ENCODE data around the gene JAM3.

DNA sequence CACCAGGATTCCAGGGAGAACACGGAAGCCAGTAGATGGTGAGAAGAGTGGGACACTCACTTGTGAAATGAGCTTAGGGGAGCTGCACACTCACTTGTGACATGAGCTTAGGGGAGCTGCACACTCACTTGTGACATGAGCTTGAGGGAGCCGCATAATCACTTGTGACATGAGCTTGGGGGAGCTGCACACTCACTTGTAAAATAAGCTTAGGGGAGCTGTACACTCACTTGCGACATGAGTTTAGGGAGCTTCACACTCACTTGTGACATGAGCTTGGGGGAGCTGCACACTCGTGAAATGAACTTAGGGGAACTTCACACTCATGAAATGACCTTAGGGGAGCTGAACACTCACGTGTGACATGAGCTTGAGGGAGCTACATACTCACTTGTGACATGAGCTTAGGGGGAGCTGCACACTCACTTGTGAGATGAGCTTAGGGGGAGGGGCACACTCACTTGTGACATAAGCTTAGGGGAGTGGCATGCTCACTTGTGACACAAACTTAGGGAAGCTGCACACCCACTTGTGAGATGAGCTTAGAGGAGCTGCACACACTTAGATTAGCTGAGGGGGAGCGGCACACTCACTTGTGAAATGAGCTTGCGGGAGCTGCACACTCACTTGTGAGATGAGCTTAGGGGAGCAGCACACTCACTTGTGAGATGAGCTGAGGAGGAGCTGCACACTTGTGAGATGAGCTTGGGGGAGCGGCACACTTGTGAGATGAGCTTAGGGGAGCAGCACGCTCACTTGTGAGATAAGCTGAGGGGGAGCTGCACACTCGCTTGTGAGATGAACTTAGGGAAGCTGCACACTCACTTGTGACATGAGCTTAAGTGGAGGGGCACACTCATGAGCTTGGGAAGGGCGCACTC lies 95.9 kb downstream of the JAM3 start:
- TF ChIP-seq, protein P1, sequence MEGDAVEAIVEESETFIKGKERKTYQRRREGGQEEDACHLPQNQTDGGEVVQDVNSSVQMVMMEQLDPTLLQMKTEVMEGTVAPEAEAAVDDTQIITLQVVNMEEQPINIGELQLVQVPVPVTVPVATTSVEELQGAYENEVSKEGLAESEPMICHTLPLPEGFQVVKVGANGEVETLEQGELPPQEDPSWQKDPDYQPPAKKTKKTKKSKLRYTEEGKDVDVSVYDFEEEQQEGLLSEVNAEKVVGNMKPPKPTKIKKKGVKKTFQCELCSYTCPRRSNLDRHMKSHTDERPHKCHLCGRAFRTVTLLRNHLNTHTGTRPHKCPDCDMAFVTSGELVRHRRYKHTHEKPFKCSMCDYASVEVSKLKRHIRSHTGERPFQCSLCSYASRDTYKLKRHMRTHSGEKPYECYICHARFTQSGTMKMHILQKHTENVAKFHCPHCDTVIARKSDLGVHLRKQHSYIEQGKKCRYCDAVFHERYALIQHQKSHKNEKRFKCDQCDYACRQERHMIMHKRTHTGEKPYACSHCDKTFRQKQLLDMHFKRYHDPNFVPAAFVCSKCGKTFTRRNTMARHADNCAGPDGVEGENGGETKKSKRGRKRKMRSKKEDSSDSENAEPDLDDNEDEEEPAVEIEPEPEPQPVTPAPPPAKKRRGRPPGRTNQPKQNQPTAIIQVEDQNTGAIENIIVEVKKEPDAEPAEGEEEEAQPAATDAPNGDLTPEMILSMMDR (IDR thresholded peaks at IDR 0.05): no peak
- no peak for TF ChIP-seq POLR2AphosphoS5 (IDR thresholded peaks at IDR 0.05)

Data from prostate gland (tissue), 2 donors.